Measurements from ENCODE around the gene TXNDC5.

GRCh38 chr6:7939864-7940228 is 29.3 kb upstream of the TXNDC5 start:
- TF ChIP-seq CTCF (IDR thresholded peaks at IDR 0.05): no peak
- no peak for TF ChIP-seq POLR2A (IDR thresholded peaks at IDR 0.05)

Measured in adrenal gland (tissue), 5 donors.